Activated CD4-positive, alpha-beta T cell treated with anti-CD3 and anti-CD28 coated beads for 36 hours (primary cell): ENCODE results near the gene KAT6B. TPM values are rescaled to one million over a fixed set of nuclear protein-coding genes. Genes with fewer than 3 reads are reported as not detected.

Experiments used
- ATAC-seq: fragments of 200-7000 bp; cut with Tn5 transposase; one replicate; pipeline ENCODE4 v1.10.0; 2021; ENCODE audit warnings: mild to moderate bottlenecking, moderate library complexity
- CTCF ChIA-PET: fragments of 350-600 bp; sonication (Branson Sonifier 250); formaldehyde crosslinking; loops from one replicate; lab custom pipeline; 2021; ENCODE audit warnings: antibody characterized with exemption; lab: Charles Lee
- POLR2A ChIA-PET: fragments of 350-600 bp; sonication (Branson Sonifier 250); formaldehyde crosslinking; loops from one replicate; lab custom pipeline; 2021; ENCODE audit warnings: antibody characterized with exemption, inconsistent platforms; lab: Charles Lee
- DNase-seq: peaks from one replicate; pipeline ENCODE4 v3.0.0-alpha.2; 2020
- H3K27ac Mint-ChIP-seq: one replicate; pipeline ENCODE4 v1.8.0; 2021; ENCODE audit warnings: mixed read lengths
- H3K27me3 Mint-ChIP-seq: one replicate; pipeline ENCODE4 v1.8.0; 2021; ENCODE audit warnings: mixed read lengths
- H3K36me3 Mint-ChIP-seq: one replicate; pipeline ENCODE4 v1.8.0; 2021; ENCODE audit warnings: low read depth, mixed read lengths
- H3K4me1 Mint-ChIP-seq: one replicate; pipeline ENCODE4 v1.8.0; 2021; ENCODE audit warnings: mixed read lengths
- H3K4me3 Mint-ChIP-seq: one replicate; pipeline ENCODE4 v1.8.0; 2021; ENCODE audit warnings: mild to moderate bottlenecking, moderate library complexity, mixed read lengths
- H3K9me3 Mint-ChIP-seq: one replicate; pipeline ENCODE4 v1.8.0; 2021; ENCODE audit warnings: low read depth, mixed read lengths
- intact Hi-C, 2 experiments: fragments of 100-400 bp; cut with DNase I in 1 of 2; cut with micrococcal nuclease in 1 of 2; formaldehyde crosslinking; loops; one replicate each; pipeline versions ENCODE4 v1.14.2 to v1.15.1; 2022 to 2024; cut with DNase I, micrococcal nuclease
- total RNA-seq, 2 experiments: library from RNA; stranded (reverse); gene quantifications; one replicate each; pipeline ENCODE4 v1.2.3, GENCODE V29; 2021

The KAT6B gene
- total RNA-seq, 2 experiments from 2014 or later: 20.0 to 20.9 TPM

DNA sequence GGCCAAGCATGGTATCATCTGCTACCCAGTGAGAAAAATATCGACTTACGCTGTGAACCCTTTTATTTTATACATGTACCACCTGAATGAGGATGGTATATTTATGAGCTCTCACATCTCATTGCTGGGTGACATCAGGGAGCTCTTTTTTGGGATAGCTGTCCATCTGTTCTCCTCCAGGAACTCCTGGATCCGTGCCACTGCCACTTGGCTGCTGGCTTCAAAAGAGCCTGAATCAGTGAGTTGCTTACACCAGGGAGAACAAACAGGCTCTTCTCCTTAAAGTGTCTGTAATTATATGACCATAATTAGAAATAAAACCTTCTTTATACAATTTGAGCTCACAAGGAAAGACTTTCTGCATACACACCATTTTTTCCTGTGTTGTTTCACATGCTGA lies 106.2 kb downstream of the KAT6B start:
- H3K27me3 Mint-ChIP-seq: no peaks in the 10 kb centered on the region
- peaks cover 4% of the 10 kb centered on the region for H3K36me3 Mint-ChIP-seq
- ChIA-PET POLR2A (no interaction called here), CTCF (no interaction called here)
- intact Hi-C loops: no loop called here
- DNase-seq (no peak), ATAC-seq (no peak)
- H3K4me1 Mint-ChIP-seq: peaks cover 25% of the 10 kb centered on the region
- H3K9me3 Mint-ChIP-seq: no peaks in the 10 kb centered on the region
- H3K4me3 Mint-ChIP-seq: no peak overlapping the region
- H3K27ac Mint-ChIP-seq: no peak overlapping the region

DNA sequence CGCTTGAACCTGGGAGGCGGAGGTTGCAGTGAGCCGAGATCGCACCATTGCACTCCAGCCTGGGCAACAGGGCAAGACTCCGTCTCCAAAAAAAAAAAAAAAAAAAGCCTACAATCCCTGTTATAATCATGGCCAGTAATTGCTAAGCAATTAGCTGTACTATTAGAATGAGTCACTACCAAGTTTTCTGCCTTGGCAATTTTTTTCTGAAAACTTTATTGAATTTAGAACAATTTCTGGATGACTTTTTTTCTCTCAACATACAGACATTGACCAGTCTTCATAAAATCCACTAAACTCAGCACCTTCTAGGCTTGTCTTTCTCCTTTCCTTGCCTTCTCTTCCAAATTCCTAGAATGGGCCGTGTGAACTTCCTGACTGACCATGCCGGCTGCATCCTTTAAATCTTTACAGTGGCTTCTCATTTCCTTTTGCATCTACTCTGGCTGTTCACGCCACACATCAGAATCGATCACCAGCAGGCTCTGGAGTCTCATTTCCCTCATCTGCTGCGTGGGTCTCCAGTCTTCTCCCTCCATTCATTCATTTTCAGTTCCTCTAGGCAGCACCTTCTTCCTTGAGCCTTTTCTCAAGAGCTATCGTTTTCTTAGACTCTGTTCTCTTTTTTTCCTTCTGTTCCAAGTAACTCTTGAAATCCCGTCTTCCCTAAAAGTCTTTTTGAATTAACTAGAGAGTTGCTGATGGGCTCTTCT lies 107.9 kb downstream of the KAT6B start:
- Mint-ChIP-seq H3K27ac (no peak overlapping the region), H3K4me3 (no peak overlapping the region), H3K27me3 (no peaks in the 10 kb centered on the region), H3K9me3 (no peaks in the 10 kb centered on the region), H3K36me3 (peaks cover 4% of the 10 kb centered on the region), H3K4me1 (peaks cover 21% of the 10 kb centered on the region)
- ChIA-PET POLR2A (no interaction called here), CTCF (no interaction called here)
- no peak for ATAC-seq
- no peak for DNase-seq
- intact Hi-C loops: no loop called here

DNA sequence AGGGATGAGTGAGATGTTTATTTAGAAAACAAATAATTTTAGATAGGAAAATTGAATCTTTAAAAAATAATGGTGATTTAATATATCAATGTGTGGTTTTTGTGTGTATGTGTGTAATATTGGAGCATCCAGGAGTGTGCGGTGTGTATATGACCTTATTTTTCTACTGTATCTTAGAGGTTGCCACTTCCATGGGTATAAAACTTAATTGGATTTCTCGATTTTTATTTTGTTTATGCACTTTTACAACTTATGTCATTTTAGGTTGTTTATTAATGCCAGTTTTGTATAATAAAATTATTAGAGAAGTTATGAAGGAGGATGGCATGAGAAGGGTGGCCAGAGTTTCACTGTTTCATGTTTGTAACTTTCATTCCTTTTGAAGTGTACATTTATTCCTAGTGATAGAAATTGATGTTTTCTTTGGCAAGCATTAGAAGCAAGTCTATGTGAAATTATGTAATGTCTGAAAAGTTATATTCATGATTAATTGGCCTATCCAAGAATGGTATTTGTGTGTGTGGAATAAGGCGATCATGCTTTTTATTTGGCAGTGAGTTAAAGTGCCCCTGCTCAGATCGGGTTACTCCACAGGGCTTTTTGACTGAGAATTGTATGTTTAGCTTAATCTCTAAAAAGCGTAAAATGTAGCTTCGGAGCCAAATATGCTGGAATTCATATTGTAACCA lies 110.3 kb downstream of the KAT6B start:
- H3K36me3 Mint-ChIP-seq: peaks cover 4% of the 10 kb centered on the region
- H3K4me1 Mint-ChIP-seq: peaks cover 22% of the 10 kb centered on the region
- H3K4me3 Mint-ChIP-seq: no peak overlapping the region
- no peaks in the 10 kb centered on the region for H3K9me3 Mint-ChIP-seq
- no peaks in the 10 kb centered on the region for H3K27me3 Mint-ChIP-seq
- CTCF ChIA-PET: interaction anchor here (1.0 to 1.3 kb wide), 4 partner anchors 9 to 693 kb away, joined by 3 to 5 read pairs (median 4); no protein-coding TSS in a partner anchor
- no peak overlapping the region for H3K27ac Mint-ChIP-seq
- POLR2A ChIA-PET: no interaction called here
- ATAC-seq: no peak
- intact Hi-C loops: no loop called here
- no peak for DNase-seq

DNA sequence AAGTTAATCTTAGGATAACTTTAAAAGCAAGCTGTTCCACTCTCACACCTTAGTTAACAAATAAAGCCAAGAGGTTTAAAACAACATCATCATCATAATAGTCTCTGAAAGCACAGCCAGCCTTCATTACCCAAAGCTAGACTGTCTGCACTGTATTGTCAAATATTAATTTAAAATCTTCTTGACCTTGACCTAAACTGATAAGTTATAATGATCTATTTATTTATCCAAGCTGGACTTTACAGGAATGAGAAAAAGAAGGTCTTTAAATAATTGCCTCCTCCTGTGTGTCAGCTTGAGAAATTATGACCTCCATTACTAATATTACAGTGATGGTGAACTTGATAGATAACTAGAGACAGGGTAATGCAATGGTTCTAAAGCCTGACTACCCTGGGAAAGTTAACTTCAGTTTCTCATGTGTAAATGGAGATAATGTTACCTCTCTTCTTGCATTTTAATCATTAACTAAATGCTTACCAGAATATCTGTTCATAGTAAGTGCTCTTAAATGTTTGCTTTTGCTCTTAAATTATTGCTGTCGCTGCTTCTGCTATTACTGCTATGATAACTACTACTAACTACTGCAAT lies 111.0 kb downstream of the KAT6B start:
- ChIA-PET POLR2A (no interaction called here), CTCF (interaction anchor here (1.0 to 1.3 kb wide), 4 partner anchors 9 to 693 kb away, joined by 3 to 5 read pairs (median 4); no protein-coding TSS in a partner anchor)
- H3K4me3 Mint-ChIP-seq: no peak overlapping the region
- H3K27me3 Mint-ChIP-seq: no peaks in the 10 kb centered on the region
- no peaks in the 10 kb centered on the region for H3K36me3 Mint-ChIP-seq
- DNase-seq: no peak
- H3K27ac Mint-ChIP-seq: no peak overlapping the region
- no peaks in the 10 kb centered on the region for H3K9me3 Mint-ChIP-seq
- no peak for ATAC-seq
- peaks cover 17% of the 10 kb centered on the region for H3K4me1 Mint-ChIP-seq
- intact Hi-C loops: no loop called here

DNA sequence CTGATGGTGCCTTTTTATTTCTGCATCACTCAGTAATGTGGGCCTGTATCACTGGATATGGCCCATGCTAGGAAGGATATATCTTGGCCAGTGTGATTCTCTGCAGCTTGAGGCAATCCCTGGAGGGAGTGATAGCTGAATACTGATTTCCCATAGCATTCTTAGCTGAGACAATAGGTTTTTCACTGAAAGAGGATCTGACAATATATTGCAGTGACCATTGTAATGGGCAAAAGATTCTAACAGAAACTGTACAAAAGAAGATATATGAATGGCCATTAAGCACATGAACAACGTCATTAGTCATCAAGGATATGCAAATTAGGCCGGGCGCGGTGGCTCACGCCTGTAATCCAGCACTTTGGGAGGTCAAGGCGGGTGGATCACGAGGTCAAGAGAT lies 117.8 kb downstream of the KAT6B start:
- Mint-ChIP-seq H3K27me3 (no peaks in the 10 kb centered on the region), H3K36me3 (no peaks in the 10 kb centered on the region), H3K4me3 (no peak overlapping the region), H3K4me1 (peaks cover 21% of the 10 kb centered on the region), H3K27ac (no peak overlapping the region), H3K9me3 (no peaks in the 10 kb centered on the region)
- ATAC-seq (no peak), DNase-seq (no peak)
- ChIA-PET CTCF (no interaction called here), POLR2A (no interaction called here)
- intact Hi-C loops: no loop called here

DNA sequence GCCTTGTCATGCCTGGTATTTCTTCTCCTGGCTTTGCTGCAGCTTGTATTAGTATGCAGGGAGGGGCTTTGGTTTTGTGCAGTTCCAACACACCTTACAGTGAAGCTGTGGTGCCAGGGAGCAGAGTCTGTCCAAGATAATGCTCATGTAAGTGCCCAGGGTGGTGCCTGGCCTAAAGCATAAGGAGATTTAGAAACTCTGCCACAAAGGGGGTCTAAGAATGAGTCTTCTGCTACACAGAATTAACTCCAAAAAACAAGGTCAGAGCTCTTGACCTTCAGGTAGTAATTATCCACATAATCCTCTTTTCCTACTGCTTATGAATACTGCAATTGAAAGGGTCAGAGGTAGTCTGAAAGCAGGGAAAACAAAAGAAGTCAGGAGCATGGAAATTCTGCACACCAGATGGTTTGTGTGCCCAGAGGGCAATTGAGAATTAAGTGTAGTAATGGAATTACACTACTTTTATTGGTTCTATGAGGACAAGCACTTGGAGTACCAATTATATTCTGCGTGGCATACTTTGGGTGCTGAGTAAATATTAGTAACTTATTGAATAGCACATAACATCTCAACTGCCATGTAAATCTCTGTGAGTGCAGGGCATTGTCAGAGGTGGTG lies 121.5 kb downstream of the KAT6B start:
- Mint-ChIP-seq H3K27me3 (no peaks in the 10 kb centered on the region), H3K27ac (no peak overlapping the region), H3K4me1 (peaks cover 32% of the 10 kb centered on the region), H3K9me3 (no peaks in the 10 kb centered on the region), H3K36me3 (peaks cover 2% of the 10 kb centered on the region), H3K4me3 (no peak overlapping the region)
- DNase-seq (no peak), ATAC-seq (no peak)
- POLR2A ChIA-PET: no interaction called here
- intact Hi-C loops: no loop called here
- CTCF ChIA-PET: interaction anchor here (1.2 kb wide), 1 partner anchor 11 kb away, joined by 4 read pairs; no protein-coding TSS in a partner anchor

DNA sequence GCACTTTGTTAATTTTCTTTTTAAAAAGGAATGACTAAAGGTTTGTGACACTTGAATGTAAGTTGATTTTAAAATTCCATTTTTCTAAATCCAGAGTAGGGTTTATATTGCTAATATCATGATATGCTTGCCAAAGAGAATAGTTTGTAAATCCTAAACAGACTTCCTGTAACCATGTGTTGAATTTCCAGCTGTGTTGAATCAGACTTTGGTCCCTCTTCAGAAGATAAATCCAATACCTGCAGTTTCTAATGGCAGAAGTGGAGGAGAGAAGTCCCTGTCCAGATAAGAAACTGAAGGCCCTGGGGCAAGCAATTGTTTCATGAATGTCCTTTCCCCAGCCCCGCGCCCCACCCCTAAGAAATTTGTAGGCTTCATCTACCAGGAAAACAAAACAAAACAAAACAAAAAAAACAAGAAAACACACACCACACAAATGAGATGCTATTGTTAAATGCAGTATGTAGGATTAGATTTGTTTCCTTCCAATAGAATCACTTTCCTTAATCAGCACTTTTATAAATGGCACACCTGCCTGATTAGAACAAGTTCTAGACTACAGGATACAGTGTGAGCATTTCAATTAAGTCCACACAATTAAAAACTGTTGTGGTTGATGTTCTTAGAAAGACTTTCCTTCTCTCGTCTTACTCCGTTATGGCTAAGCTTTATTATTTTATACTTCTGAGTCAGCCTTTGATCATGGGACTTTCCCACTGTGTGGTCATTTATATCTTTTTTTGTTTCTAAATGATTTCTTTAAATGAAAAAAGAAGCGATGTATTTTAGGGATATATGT lies 122.8 kb downstream of the KAT6B start:
- ChIA-PET CTCF (no interaction called here), POLR2A (no interaction called here)
- Mint-ChIP-seq H3K9me3 (no peaks in the 10 kb centered on the region), H3K36me3 (peaks cover 2% of the 10 kb centered on the region), H3K4me1 (peaks cover 37% of the 10 kb centered on the region), H3K27ac (no peak overlapping the region), H3K4me3 (no peak overlapping the region), H3K27me3 (no peaks in the 10 kb centered on the region)
- peak; percentile 58 for ATAC-seq
- no peak for DNase-seq
- intact Hi-C loops: no loop called here

DNA sequence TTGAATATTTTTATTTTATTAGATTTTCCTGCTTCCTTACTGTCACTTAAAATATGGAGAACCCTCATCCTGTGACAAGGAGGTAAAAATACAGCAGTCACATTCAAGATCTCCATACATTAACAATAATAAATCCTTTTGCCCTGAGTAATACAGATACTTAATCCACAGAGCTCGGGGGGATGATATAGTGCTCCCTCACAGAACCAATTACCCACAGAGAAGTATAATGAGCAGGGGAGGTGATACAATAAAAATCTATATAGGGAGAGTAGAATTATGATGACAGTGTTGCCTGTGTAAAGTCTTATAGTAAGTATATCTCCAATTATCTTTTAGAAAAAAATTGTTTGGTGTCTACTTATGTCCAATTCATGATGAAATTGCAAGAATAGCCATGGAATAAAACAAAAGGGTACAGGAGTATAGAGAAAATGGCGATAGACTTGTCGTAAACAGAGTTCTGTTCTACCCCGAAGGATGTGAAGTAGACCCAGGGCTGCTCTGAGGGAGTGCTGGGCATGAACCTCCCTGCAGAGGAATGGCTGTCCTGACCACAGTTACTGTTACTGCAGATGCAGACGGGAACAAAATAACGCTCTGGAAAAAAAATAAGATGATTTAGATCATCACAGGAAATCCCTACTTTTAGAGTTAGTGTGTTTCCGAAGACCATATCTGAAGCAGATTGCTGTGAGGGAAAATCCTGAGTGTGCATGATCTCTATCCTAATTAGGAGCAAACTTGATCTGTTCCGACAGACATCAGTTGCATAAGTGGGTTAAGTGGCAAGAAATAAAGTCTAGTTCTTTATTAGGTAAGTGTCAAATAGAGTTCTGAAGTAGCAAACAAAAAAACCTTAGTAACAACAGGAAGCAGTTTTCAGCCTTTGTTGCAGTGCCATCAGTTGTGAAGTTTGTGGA lies 123.7 kb downstream of the KAT6B start:
- ATAC-seq: peak; percentile 33
- POLR2A ChIA-PET: no interaction called here
- CTCF ChIA-PET: interaction anchor here (0.6 kb wide), 1 partner anchor 573 kb away, joined by 3 read pairs; no protein-coding TSS in a partner anchor
- DNase-seq: no peak
- Mint-ChIP-seq H3K4me3 (no peak overlapping the region), H3K9me3 (no peaks in the 10 kb centered on the region), H3K27ac (no peak overlapping the region), H3K36me3 (peaks cover 2% of the 10 kb centered on the region), H3K27me3 (no peaks in the 10 kb centered on the region), H3K4me1 (peaks cover 35% of the 10 kb centered on the region)
- intact Hi-C loops: no loop called here

DNA sequence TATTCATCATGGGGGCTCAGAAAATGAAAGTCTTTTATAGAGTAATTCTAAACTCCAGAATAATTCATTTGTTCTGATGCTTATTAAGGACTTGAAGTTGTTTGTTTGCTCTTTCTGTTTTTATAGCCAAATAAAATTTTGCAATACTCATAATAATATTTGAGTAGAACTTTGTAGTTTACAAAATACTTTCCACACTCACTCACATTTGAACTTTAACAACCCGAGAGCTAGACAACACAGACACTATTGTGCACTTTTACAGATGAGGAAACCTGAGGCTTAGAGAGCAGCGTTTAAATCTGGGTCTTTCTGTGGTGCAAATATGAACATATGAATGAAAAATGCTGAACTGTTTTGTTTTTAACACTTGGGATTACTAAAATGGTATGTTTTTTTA lies 126.8 kb downstream of the KAT6B start:
- H3K36me3 Mint-ChIP-seq: peaks cover 2% of the 10 kb centered on the region
- CTCF ChIA-PET: no interaction called here
- peaks cover 40% of the 10 kb centered on the region for H3K4me1 Mint-ChIP-seq
- H3K9me3 Mint-ChIP-seq: no peaks in the 10 kb centered on the region
- no peak for DNase-seq
- H3K4me3 Mint-ChIP-seq: no peak overlapping the region
- no peak for ATAC-seq
- H3K27ac Mint-ChIP-seq: no peak overlapping the region
- POLR2A ChIA-PET: no interaction called here
- intact Hi-C loops: no loop called here
- H3K27me3 Mint-ChIP-seq: no peaks in the 10 kb centered on the region

DNA sequence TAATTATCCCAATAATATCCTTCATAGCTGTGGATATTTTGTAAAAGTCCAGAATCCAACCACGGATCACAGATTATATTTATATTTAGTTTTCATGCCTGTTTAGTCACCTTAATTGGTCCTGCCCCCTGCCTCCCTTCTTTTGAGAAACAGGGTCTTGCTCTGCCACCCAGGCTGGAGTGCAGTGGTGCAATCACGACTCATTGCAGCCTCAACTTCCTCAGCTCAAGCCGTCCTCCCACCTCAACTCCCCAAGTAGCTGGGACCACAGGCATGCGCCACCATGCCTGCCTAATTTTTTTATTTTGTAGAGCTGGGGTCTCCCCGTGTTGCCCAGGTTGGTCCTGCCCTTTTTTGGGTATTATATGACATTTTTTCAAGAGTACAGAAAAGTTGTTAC lies 129.4 kb downstream of the KAT6B start:
- ChIA-PET POLR2A (no interaction called here), CTCF (interaction anchor here (0.5 to 1.2 kb wide), 3 partner anchors 14 to 232 kb away, joined by 3 read pairs; no protein-coding TSS in a partner anchor)
- H3K27me3 Mint-ChIP-seq: no peaks in the 10 kb centered on the region
- no peak overlapping the region for H3K27ac Mint-ChIP-seq
- H3K9me3 Mint-ChIP-seq: no peaks in the 10 kb centered on the region
- no peaks in the 10 kb centered on the region for H3K36me3 Mint-ChIP-seq
- ATAC-seq: no peak
- H3K4me1 Mint-ChIP-seq: peaks cover 28% of the 10 kb centered on the region
- no peak overlapping the region for H3K4me3 Mint-ChIP-seq
- intact Hi-C loops: no loop called here
- DNase-seq: no peak
